Endodermal cell (in vitro differentiated cells): ENCODE measurements around the gene WDR35. TPM values are rescaled to one million over a fixed set of nuclear protein-coding genes. Genes with fewer than 3 reads are reported as not detected.
A peak's percentile ranks its signal among the peaks of the same experiment; 100 is the strongest.

Experiments
- DNase-seq: peaks from one replicate; pipeline ENCODE4 v3.0.0-alpha.2; 2017
- H3K27ac ChIP-seq: 2 replicates; pipeline ENCODE4 v1.5.1; 2013; ENCODE audit warnings: mild to moderate bottlenecking, low read depth, low read length, moderate library complexity
- H3K27me3 ChIP-seq: 2 replicates; pipeline ENCODE4 v1.6.1; 2013; ENCODE audit warnings: mild to moderate bottlenecking, low read length, moderate library complexity; ENCODE audit not compliant: insufficient read depth, control insufficient read depth, poor library complexity, severe bottlenecking
- H3K36me3 ChIP-seq: 2 replicates; pipeline ENCODE4 v1.7.0; 2013; ENCODE audit warnings: mild to moderate bottlenecking, low read length, moderate library complexity; ENCODE audit not compliant: control insufficient read depth, insufficient read depth
- H3K4me1 ChIP-seq: one replicate; pipeline ENCODE4 v1.7.0; 2013; ENCODE audit warnings: low read length; ENCODE audit not compliant: control insufficient read depth, insufficient read depth
- H3K4me3 ChIP-seq: 2 replicates; pipeline ENCODE4 v1.5.1; 2013; ENCODE audit warnings: mild to moderate bottlenecking, low read length, moderate library complexity
- H3K9ac ChIP-seq: 2 replicates; pipeline ENCODE4 v1.6.1; 2013; ENCODE audit warnings: mild to moderate bottlenecking, low read length, moderate library complexity; ENCODE audit not compliant: poor library complexity, severe bottlenecking; ENCODE audit errors: extremely low read depth
- H3K9me3 ChIP-seq: 2 replicates; pipeline ENCODE4 v1.6.1; 2013; ENCODE audit warnings: mild to moderate bottlenecking, low read length, moderate library complexity; ENCODE audit not compliant: control insufficient read depth
- H3K27ac Mint-ChIP-seq: 2 replicates; pipeline ENCODE4 v1.8.0; 2020; ENCODE audit warnings: mixed read lengths
- H3K27me3 Mint-ChIP-seq: 2 replicates; pipeline ENCODE4 v1.8.0; 2021; ENCODE audit warnings: mild to moderate bottlenecking, mixed read lengths; ENCODE audit not compliant: insufficient read depth
- H3K36me3 Mint-ChIP-seq: 2 replicates; pipeline ENCODE4 v1.8.0; 2020; ENCODE audit warnings: low read depth, mixed read lengths
- H3K4me1 Mint-ChIP-seq: 2 replicates; pipeline ENCODE4 v1.8.0; 2020; ENCODE audit warnings: mixed read lengths
- H3K4me3 Mint-ChIP-seq: 2 replicates; pipeline ENCODE4 v1.8.0; 2020; ENCODE audit warnings: mild to moderate bottlenecking, moderate library complexity, mixed read lengths
- H3K9me3 Mint-ChIP-seq: 2 replicates; pipeline ENCODE4 v1.8.0; 2020; ENCODE audit warnings: mild to moderate bottlenecking, mixed read lengths
- CTCF ChIP-seq: fragments of 200-600 bp; sonication (generic); conservative IDR thresholded peaks from 2 replicates; pipeline ENCODE4 v1.5.0; 2021; ENCODE audit warnings: antibody characterized with exemption, mild to moderate bottlenecking
- WGBS, 2 experiments: methylation state at CpG; one replicate each; pipeline versions ENCODE4 v1.1.5 to v1.1.7; 2013; ENCODE audit warnings: missing lambda C conversion rate in 2 of 2, mixed read lengths in 1 of 2; ENCODE audit not compliant: insufficient coverage in 1 of 2, insufficient read length in 1 of 2; 5-methylcytosine and 5-hydroxymethylcytosine counted together
- total RNA-seq, 2 donors: library from RNA; stranded (reverse); fragmentation: NEBNext Ultra II Directional in 1 of 2; extraction: Animal tissue kit (Norgen Biotek cat#: 25700) in 1 of 2; gene quantifications; 2 replicates in 1 of 2; 3 replicates in 1 of 2; pipeline ENCODE4 v1.2.1, GENCODE V29; 2021

The WDR35 gene
- total RNA-seq, 2 donors from 2014 or later: 11.3 to 13.5 TPM

- Mint-ChIP-seq H3K36me3 (peaks cover 2% of the 10 kb centered on the region), H3K4me1 (peaks cover 22% of the 10 kb centered on the region), H3K27me3 (peaks cover 7% of the 10 kb centered on the region), H3K4me3 (peak overlapping the region; percentile 91), H3K27ac (peak overlapping the region; percentile 100), H3K9me3 (no peaks in the 10 kb centered on the region)
- no peaks in the 10 kb centered on the region for H3K27me3 ChIP-seq
- no peak for DNase-seq
- no peaks in the 10 kb centered on the region for H3K9me3 ChIP-seq
- H3K27ac ChIP-seq: no peak overlapping the region
- no peak for TF ChIP-seq CTCF
- no peaks in the 10 kb centered on the region for H3K36me3 ChIP-seq
- H3K4me3 ChIP-seq: peak overlapping the region; percentile 97
- 50 to 54% methylated on average over 8 to 11 of the region's 11 CpGs for WGBS, 2 experiments
- peak overlapping the region; percentile 94 for H3K9ac ChIP-seq
- peaks cover 4% of the 10 kb centered on the region for H3K4me1 ChIP-seq
Measured at GRCh38 chr2:19899985-19900930, 89.6 kb downstream of the WDR35 start.

- Mint-ChIP-seq H3K9me3 (no peaks in the 10 kb centered on the region), H3K4me3 (no peak overlapping the region), H3K4me1 (peaks cover 22% of the 10 kb centered on the region), H3K27me3 (no peaks in the 10 kb centered on the region), H3K36me3 (peaks cover 6% of the 10 kb centered on the region), H3K27ac (no peak overlapping the region)
- no peak for DNase-seq
- Histone ChIP-seq H3K27me3 (no peaks in the 10 kb centered on the region), H3K9ac (no peak overlapping the region), H3K4me1 (peaks cover 4% of the 10 kb centered on the region), H3K27ac (no peak overlapping the region), H3K9me3 (no peaks in the 10 kb centered on the region), H3K36me3 (no peaks in the 10 kb centered on the region), H3K4me3 (no peak overlapping the region)
- no peak for TF ChIP-seq CTCF
- WGBS, 2 experiments: 89 to 100% methylated on average over 4 to 7 of the region's 7 CpGs
Measured at GRCh38 chr2:19898592-19899329, 91.1 kb downstream of the WDR35 start.

- Mint-ChIP-seq H3K36me3 (peaks cover 6% of the 10 kb centered on the region), H3K27me3 (no peaks in the 10 kb centered on the region), H3K4me3 (no peak overlapping the region), H3K27ac (no peak overlapping the region), H3K4me1 (peaks cover 19% of the 10 kb centered on the region), H3K9me3 (no peaks in the 10 kb centered on the region)
- Histone ChIP-seq H3K36me3 (no peaks in the 10 kb centered on the region), H3K9me3 (no peaks in the 10 kb centered on the region), H3K4me3 (no peak overlapping the region), H3K9ac (no peak overlapping the region), H3K27me3 (no peaks in the 10 kb centered on the region), H3K4me1 (peaks cover 4% of the 10 kb centered on the region), H3K27ac (no peak overlapping the region)
- WGBS, 2 experiments: 90% methylated on average over 5 of the region's 5 CpGs
- no peak for DNase-seq
- no peak for TF ChIP-seq CTCF
Measured at GRCh38 chr2:19897623-19898245, 92.2 kb downstream of the WDR35 start.
